HepG2 (cell line): ENCODE data around the gene LRP10. TPM values are rescaled to one million over a fixed set of nuclear protein-coding genes. Genes with fewer than 3 reads are reported as not detected.

ENCODE experiments used
- GLI4 ChIP-seq: sonication (generic); formaldehyde crosslinking; IDR thresholded peaks from 2 replicates; pipeline ENCODE4 v1.5.1; 2020; ENCODE audit warnings: missing genetic modification reagents, mild to moderate bottlenecking, moderate library complexity, borderline replicate concordance
- RAD21 ChIP-seq: fragments of 450-650 bp; formaldehyde crosslinking; IDR thresholded peaks from 2 replicates; pipeline ENCODE4 v1.5.0; 2020; ENCODE audit warnings: mild to moderate bottlenecking
- SMARCE1 ChIP-seq: fragments of 450-650 bp; IDR thresholded peaks from 2 replicates; pipeline ENCODE4 v1.6.1; 2017; ENCODE audit warnings: borderline replicate concordance
- SNAPC4 ChIP-seq: sonication (generic); formaldehyde crosslinking; IDR thresholded peaks from 2 replicates; pipeline ENCODE4 v1.4.0; 2020; ENCODE audit warnings: mild to moderate bottlenecking, missing genetic modification reagents
- TFDP2 ChIP-seq: sonication (generic); formaldehyde crosslinking; IDR thresholded peaks from 2 replicates; pipeline ENCODE4 v1.4.0; 2020; ENCODE audit warnings: missing genetic modification reagents
- THAP7 ChIP-seq: sonication (generic); formaldehyde crosslinking; IDR thresholded peaks from 2 replicates; pipeline ENCODE4 v1.8.1; 2023; ENCODE audit warnings: mild to moderate bottlenecking, missing genetic modification reagents
- ZNF543 ChIP-seq: sonication (generic); formaldehyde crosslinking; IDR thresholded peaks from 2 replicates; pipeline ENCODE4 v1.4.0; 2020; ENCODE audit warnings: mild to moderate bottlenecking, missing genetic modification reagents
- ZNF770 ChIP-seq: sonication (generic); formaldehyde crosslinking; IDR thresholded peaks from 2 replicates; pipeline ENCODE4 v1.5.0; 2020; ENCODE audit warnings: mild to moderate bottlenecking, missing genetic modification reagents
- polyA plus RNA-seq, 8 experiments: library from polyadenylated mRNA; depleted of rRNA in 3 of 8; stranded (reverse) in 7 of 8; unstranded in 1 of 8; fragments of >200 nt; fragmentation: Illumina TruSeq in 4 of 8; extraction: Trizol in 4 of 8; gene quantifications; 2 replicates each; pipeline versions ENCODE4 v1.2.1 to v1.2.3, GENCODE V29; 2011 to 2016; ENCODE audit warnings: low read depth in 4 of 8, missing spikeins in 1 of 8, mixed read lengths in 1 of 8; ENCODE audit not compliant: insufficient read depth in 1 of 8
- total RNA-seq, 5 experiments: library from RNA; depleted of rRNA; stranded (reverse); fragments of >200 nt; fragmentation: Illumina TruSeq; extraction: Trizol; gene quantifications; 2 replicates each; pipeline ENCODE4 v1.2.3, GENCODE V29; 2016; ENCODE audit warnings: low read depth in 1 of 5
- TF ChIP-seq, protein P1 (sequence below): sonication (generic); formaldehyde crosslinking; IDR thresholded peaks from 2 replicates; pipeline ENCODE4 v1.4.0; 2020; ENCODE audit warnings: missing genetic modification reagents
- TF ChIP-seq, protein P2 (sequence below): sonication (generic); formaldehyde crosslinking; IDR thresholded peaks from 2 replicates; pipeline ENCODE4 v1.8.0; 2022; ENCODE audit warnings: missing genetic modification reagents, mild to moderate bottlenecking, moderate library complexity, borderline replicate concordance

Gene LRP10
- total and polyA plus RNA-seq, 2 of the 13 experiments (the other 11 are each of a cell fraction or from before 2014, with no cell fraction given): 16.9 to 45.2 TPM

GRCh38 chr14:22829661-22830442, 41.7 kb upstream of the LRP10 start, which contains the start of gene MRPL52 (continued):
- TF ChIP-seq SNAPC4 (CRISPR knock-in tag): peak; percentile 88
- TF ChIP-seq SMARCE1: no peak
- TF ChIP-seq, protein P1, sequence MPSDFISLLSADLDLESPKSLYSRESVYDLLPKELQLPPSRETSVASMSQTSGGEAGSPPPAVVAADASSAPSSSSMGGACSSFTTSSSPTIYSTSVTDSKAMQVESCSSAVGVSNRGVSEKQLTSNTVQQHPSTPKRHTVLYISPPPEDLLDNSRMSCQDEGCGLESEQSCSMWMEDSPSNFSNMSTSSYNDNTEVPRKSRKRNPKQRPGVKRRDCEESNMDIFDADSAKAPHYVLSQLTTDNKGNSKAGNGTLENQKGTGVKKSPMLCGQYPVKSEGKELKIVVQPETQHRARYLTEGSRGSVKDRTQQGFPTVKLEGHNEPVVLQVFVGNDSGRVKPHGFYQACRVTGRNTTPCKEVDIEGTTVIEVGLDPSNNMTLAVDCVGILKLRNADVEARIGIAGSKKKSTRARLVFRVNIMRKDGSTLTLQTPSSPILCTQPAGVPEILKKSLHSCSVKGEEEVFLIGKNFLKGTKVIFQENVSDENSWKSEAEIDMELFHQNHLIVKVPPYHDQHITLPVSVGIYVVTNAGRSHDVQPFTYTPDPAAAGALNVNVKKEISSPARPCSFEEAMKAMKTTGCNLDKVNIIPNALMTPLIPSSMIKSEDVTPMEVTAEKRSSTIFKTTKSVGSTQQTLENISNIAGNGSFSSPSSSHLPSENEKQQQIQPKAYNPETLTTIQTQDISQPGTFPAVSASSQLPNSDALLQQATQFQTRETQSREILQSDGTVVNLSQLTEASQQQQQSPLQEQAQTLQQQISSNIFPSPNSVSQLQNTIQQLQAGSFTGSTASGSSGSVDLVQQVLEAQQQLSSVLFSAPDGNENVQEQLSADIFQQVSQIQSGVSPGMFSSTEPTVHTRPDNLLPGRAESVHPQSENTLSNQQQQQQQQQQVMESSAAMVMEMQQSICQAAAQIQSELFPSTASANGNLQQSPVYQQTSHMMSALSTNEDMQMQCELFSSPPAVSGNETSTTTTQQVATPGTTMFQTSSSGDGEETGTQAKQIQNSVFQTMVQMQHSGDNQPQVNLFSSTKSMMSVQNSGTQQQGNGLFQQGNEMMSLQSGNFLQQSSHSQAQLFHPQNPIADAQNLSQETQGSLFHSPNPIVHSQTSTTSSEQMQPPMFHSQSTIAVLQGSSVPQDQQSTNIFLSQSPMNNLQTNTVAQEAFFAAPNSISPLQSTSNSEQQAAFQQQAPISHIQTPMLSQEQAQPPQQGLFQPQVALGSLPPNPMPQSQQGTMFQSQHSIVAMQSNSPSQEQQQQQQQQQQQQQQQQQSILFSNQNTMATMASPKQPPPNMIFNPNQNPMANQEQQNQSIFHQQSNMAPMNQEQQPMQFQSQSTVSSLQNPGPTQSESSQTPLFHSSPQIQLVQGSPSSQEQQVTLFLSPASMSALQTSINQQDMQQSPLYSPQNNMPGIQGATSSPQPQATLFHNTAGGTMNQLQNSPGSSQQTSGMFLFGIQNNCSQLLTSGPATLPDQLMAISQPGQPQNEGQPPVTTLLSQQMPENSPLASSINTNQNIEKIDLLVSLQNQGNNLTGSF (CRISPR knock-in tag): peak; percentile 66; the same call in 1 of the 2 replicates
- TF ChIP-seq ZNF543 (CRISPR knock-in tag): peak; percentile 71; the same call in 1 of the 2 replicates
- peak; percentile 48; the same call in 1 of the 2 replicates for TF ChIP-seq TFDP2
- TF ChIP-seq GLI4: no peak; the same call in 1 of the 2 replicates
- TF ChIP-seq ZNF770 (CRISPR knock-in tag): no peak
- TF ChIP-seq, protein P2, sequence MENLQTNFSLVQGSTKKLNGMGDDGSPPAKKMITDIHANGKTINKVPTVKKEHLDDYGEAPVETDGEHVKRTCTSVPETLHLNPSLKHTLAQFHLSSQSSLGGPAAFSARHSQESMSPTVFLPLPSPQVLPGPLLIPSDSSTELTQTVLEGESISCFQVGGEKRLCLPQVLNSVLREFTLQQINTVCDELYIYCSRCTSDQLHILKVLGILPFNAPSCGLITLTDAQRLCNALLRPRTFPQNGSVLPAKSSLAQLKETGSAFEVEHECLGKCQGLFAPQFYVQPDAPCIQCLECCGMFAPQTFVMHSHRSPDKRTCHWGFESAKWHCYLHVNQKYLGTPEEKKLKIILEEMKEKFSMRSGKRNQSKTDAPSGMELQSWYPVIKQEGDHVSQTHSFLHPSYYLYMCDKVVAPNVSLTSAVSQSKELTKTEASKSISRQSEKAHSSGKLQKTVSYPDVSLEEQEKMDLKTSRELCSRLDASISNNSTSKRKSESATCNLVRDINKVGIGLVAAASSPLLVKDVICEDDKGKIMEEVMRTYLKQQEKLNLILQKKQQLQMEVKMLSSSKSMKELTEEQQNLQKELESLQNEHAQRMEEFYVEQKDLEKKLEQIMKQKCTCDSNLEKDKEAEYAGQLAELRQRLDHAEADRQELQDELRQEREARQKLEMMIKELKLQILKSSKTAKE (CRISPR knock-in tag): no peak
- TF ChIP-seq THAP7: no peak
- peak; percentile 53; the same call in 1 of the 2 replicates for TF ChIP-seq RAD21 (CRISPR knock-in tag)
